ENCODE results near the gene GRIP1.

GRCh38 chr12:66638666-66639065 lies 40.2 kb downstream of the GRIP1 start:
- no peak for TF ChIP-seq CTCF (IDR thresholded peaks at IDR 0.05 in 4 of 5, conservative IDR thresholded peaks at IDR 0.05 in 1 of 5)
- no peak for TF ChIP-seq POLR2A (IDR thresholded peaks at IDR 0.05)
